H1 (cell line): ENCODE data around the gene SLMAP. TPM values are rescaled to one million over a fixed set of nuclear protein-coding genes. Genes with fewer than 3 reads are reported as not detected.

Source experiments
- CTCF ChIA-PET: fragments of 300-600 bp; sonication (Branson Sonifier 250); formaldehyde crosslinking; loops from one replicate; lab custom pipeline; 2021; ENCODE audit not compliant: partially characterized antibody; lab: Charles Lee
- POLR2A ChIA-PET: fragments of 300-600 bp; sonication (Branson Sonifier 250); formaldehyde crosslinking; loops from one replicate; lab custom pipeline; 2021; ENCODE audit warnings: inconsistent platforms; ENCODE audit not compliant: partially characterized antibody; lab: Charles Lee
- DNase-seq, 2 experiments: peaks; one replicate each; pipeline versions ENCODE4 v3.0.0 to v3.0.0-alpha.2; 2010 to 2022; ENCODE audit warnings: low spot score in 2 of 2, low read depth in 1 of 2, mixed read lengths in 1 of 2
- FAIRE-seq: peaks from 2 replicates; lab custom pipeline; 2011; peaks lifted over from hg19 to GRCh38; lab: Jason Lieb, UNC
- H2AFZ ChIP-seq: 2 replicates; pipeline ENCODE4 v1.8.1; 2012; ENCODE audit warnings: low read length, inconsistent platforms
- H2AK5ac ChIP-seq: 2 replicates; pipeline ENCODE4 v1.6.1; 2013; ENCODE audit warnings: low read depth, low read length
- H2BK120ac ChIP-seq: replicated peaks from 2 replicates; pipeline ENCODE3; 2013; ENCODE audit warnings: low read depth, low read length, inconsistent platforms
- H2BK12ac ChIP-seq: 2 replicates; pipeline ENCODE4 v1.6.1; 2013; ENCODE audit warnings: low read depth, low read length
- H2BK15ac ChIP-seq: 2 replicates; pipeline ENCODE4 v1.6.1; 2013; ENCODE audit warnings: low read length
- H2BK20ac ChIP-seq: 2 replicates; pipeline ENCODE4 v1.6.1; 2013; ENCODE audit warnings: low read length
- H2BK5ac ChIP-seq: 2 replicates; pipeline ENCODE4 v1.6.1; 2013; ENCODE audit warnings: low read depth, low read length
- H3K14ac ChIP-seq: 2 replicates; pipeline ENCODE4 v1.6.1; 2013; ENCODE audit warnings: inconsistent platforms; ENCODE audit not compliant: insufficient read length
- H3K18ac ChIP-seq: 2 replicates; pipeline ENCODE4 v1.6.1; 2013; ENCODE audit warnings: low read length; ENCODE audit errors: extremely low read depth
- H3K23ac ChIP-seq: 2 replicates; pipeline ENCODE4 v1.6.1; 2013; ENCODE audit warnings: inconsistent platforms; ENCODE audit not compliant: insufficient read length
- H3K23me2 ChIP-seq: 2 replicates; pipeline ENCODE4 v1.6.1; 2013; ENCODE audit warnings: low read depth, low read length
- H3K27ac ChIP-seq: 2 replicates; pipeline ENCODE4 v1.6.1; 2011; ENCODE audit warnings: low read depth, low read length, inconsistent platforms
- H3K27me3 ChIP-seq, 4 experiments: replicated peaks in 1 of 4; 1 replicate in 1 of 4; 2 replicates in 3 of 4; pipeline versions ENCODE4 v1.6.1 to v1.8.1; 2011 to 2013; ENCODE audit warnings: low read length in 3 of 4, mild to moderate bottlenecking in 3 of 4, inconsistent platforms in 2 of 4, mixed read lengths in 2 of 4, moderate library complexity in 1 of 4; ENCODE audit not compliant: control insufficient read depth in 3 of 4, insufficient read depth in 3 of 4; ENCODE audit errors: extremely low read depth in 1 of 4
- H3K36me3 ChIP-seq, 4 experiments: 2 replicates each; pipeline versions ENCODE4 v1.6.1 to v1.8.1; 2011 to 2013; ENCODE audit warnings: mild to moderate bottlenecking in 4 of 4, low read length in 3 of 4, moderate library complexity in 2 of 4, control low read depth in 1 of 4, inconsistent platforms in 1 of 4; ENCODE audit not compliant: insufficient read depth in 4 of 4, control insufficient read depth in 2 of 4
- H3K4ac ChIP-seq: replicated peaks from 2 replicates; pipeline ENCODE3; 2013; ENCODE audit warnings: low read length, low read depth, mixed read lengths, inconsistent platforms; ENCODE audit not compliant: insufficient read length
- H3K4me1 ChIP-seq, 4 experiments: replicated peaks in 1 of 4; 1 replicate in 1 of 4; 2 replicates in 3 of 4; pipeline versions ENCODE4 v1.6.1 to v1.8.1; 2011 to 2013; ENCODE audit warnings: low read length in 3 of 4, inconsistent platforms in 2 of 4, mixed read lengths in 1 of 4; ENCODE audit not compliant: insufficient read depth in 4 of 4, control insufficient read depth in 3 of 4
- H3K4me2 ChIP-seq, 2 experiments: 2 replicates each; pipeline versions ENCODE4 v1.6.1 to v1.8.1; 2011 to 2013; ENCODE audit warnings: low read depth in 2 of 2, low read length in 2 of 2, control low read depth in 1 of 2, inconsistent platforms in 1 of 2, mild to moderate bottlenecking in 1 of 2; ENCODE audit not compliant: insufficient read depth in 1 of 2
- H3K4me3 ChIP-seq, 4 experiments: fragments of 200-600, 300-600 bp in 1 of 4; sonication (generic), shearing (Covaris generic), sonication (Bioruptor Twin) in 1 of 4; 2 replicates each; pipeline versions ENCODE4 v1.5.1 to v1.8.1; 2011 to 2016; ENCODE audit warnings: low read length in 4 of 4, low read depth in 3 of 4, control low read depth in 2 of 4, inconsistent platforms in 2 of 4, mild to moderate bottlenecking in 2 of 4, mixed read lengths in 1 of 4, moderate library complexity in 1 of 4; ENCODE audit not compliant: insufficient read depth in 2 of 4; ENCODE audit errors: extremely low read depth in 1 of 4
- H3K56ac ChIP-seq: replicated peaks from 2 replicates; pipeline ENCODE3; 2013; ENCODE audit warnings: low read depth, mild to moderate bottlenecking, mixed read lengths, low read length, inconsistent platforms; ENCODE audit not compliant: insufficient read length
- H3K79me1 ChIP-seq: 2 replicates; pipeline ENCODE4 v1.6.1; 2013; ENCODE audit warnings: low read depth, low read length, control low read depth
- H3K79me2 ChIP-seq, 2 experiments: 2 replicates each; pipeline versions ENCODE4 v1.6.1 to v1.8.1; 2012 to 2013; ENCODE audit warnings: low read length in 2 of 2, mild to moderate bottlenecking in 2 of 2, inconsistent platforms in 1 of 2; ENCODE audit not compliant: insufficient read depth in 2 of 2, control insufficient read depth in 1 of 2
- H3K9ac ChIP-seq, 4 experiments: replicated peaks in 1 of 4; 1 replicate in 1 of 4; 2 replicates in 3 of 4; pipeline versions ENCODE4 v1.6.1 to v1.8.1; 2011 to 2013; ENCODE audit warnings: low read depth in 3 of 4, low read length in 3 of 4, control low read depth in 2 of 4, mild to moderate bottlenecking in 2 of 4, moderate library complexity in 2 of 4, inconsistent platforms in 1 of 4; ENCODE audit errors: extremely low read depth in 1 of 4
- H3K9me3 ChIP-seq, 2 experiments: 2 replicates each; pipeline versions ENCODE4 v1.6.1 to v1.8.1; 2012 to 2013; ENCODE audit warnings: mild to moderate bottlenecking in 2 of 2, moderate library complexity in 2 of 2, control low read depth in 1 of 2, inconsistent platforms in 1 of 2, low read depth in 1 of 2, low read length in 1 of 2, mixed read lengths in 1 of 2; ENCODE audit not compliant: insufficient read depth in 2 of 2
- H4K20me1 ChIP-seq, 2 experiments: replicated peaks in 1 of 2; 2 replicates each; pipeline versions ENCODE3 to v1.8.1; 2011 to 2013; ENCODE audit warnings: inconsistent platforms in 2 of 2, low read length in 2 of 2, mild to moderate bottlenecking in 1 of 2; ENCODE audit not compliant: insufficient read depth in 2 of 2, control insufficient read depth in 1 of 2
- H4K5ac ChIP-seq: 2 replicates; pipeline ENCODE4 v1.6.1; 2013; ENCODE audit warnings: low read length, low read depth, mixed read lengths, inconsistent platforms; ENCODE audit not compliant: insufficient read length
- H4K8ac ChIP-seq: 2 replicates; pipeline ENCODE4 v1.8.0; 2013; ENCODE audit warnings: mild to moderate bottlenecking, moderate library complexity, low read length, inconsistent platforms; ENCODE audit not compliant: insufficient read depth; ENCODE audit errors: extremely low read depth
- H4K91ac ChIP-seq: replicated peaks from 2 replicates; pipeline ENCODE3; 2013; ENCODE audit warnings: low read length, mixed read lengths, inconsistent platforms; ENCODE audit not compliant: insufficient read length
- CHD2 ChIP-seq: IDR thresholded peaks from 2 replicates; pipeline ENCODE4 v1.6.1; 2012; ENCODE audit warnings: low read length, improper control_type of control experiment
- CTBP2 ChIP-seq: IDR thresholded peaks from 2 replicates; pipeline ENCODE4 v1.7.0; 2011; ENCODE audit warnings: borderline replicate concordance, mild to moderate bottlenecking, moderate library complexity, mixed read lengths, low read length; ENCODE audit not compliant: insufficient read depth, insufficient read length
- E2F6 ChIP-seq: IDR thresholded peaks from 2 replicates; pipeline ENCODE4 v1.6.1; 2012; ENCODE audit warnings: inconsistent platforms
- PHF8 ChIP-seq: fragments of 200-600 bp; sonication (generic); conservative IDR thresholded peaks from 2 replicates; pipeline ENCODE4 v1.7.1; 2012; ENCODE audit warnings: low read depth, mild to moderate bottlenecking, inconsistent platforms, low read length, moderate library complexity
- POLR2AphosphoS5 ChIP-seq: IDR thresholded peaks from 2 replicates; pipeline ENCODE4 v1.6.1; 2011; ENCODE audit warnings: low read depth, low read length
- POU5F1 ChIP-seq: IDR thresholded peaks from 2 replicates; pipeline ENCODE4 v1.6.1; 2011; ENCODE audit warnings: low read depth, mild to moderate bottlenecking, low read length, moderate library complexity
- RAD21 ChIP-seq, 2 experiments: IDR thresholded peaks in 1 of 2; conservative IDR thresholded peaks in 1 of 2; 2 replicates each; pipeline ENCODE4 v1.6.1; 2011; ENCODE audit warnings: low read depth in 2 of 2, low read length in 2 of 2, improper control_type of control experiment in 1 of 2, inconsistent platforms in 1 of 2, mild to moderate bottlenecking in 1 of 2, moderate library complexity in 1 of 2
- RFX5 ChIP-seq: IDR thresholded peaks from 2 replicates; pipeline ENCODE4 v1.6.1; 2011; ENCODE audit warnings: low read depth, low read length, improper control_type of control experiment, borderline replicate concordance
- RXRA ChIP-seq: IDR thresholded peaks from 2 replicates; pipeline ENCODE4 v1.6.1; 2011; ENCODE audit warnings: low read depth, mild to moderate bottlenecking, low read length, moderate library complexity; ENCODE audit not compliant: insufficient read depth
- SIX5 ChIP-seq: IDR thresholded peaks from 2 replicates; pipeline ENCODE4 v1.6.1; 2011; ENCODE audit warnings: mild to moderate bottlenecking, low read depth, low read length
- SP4 ChIP-seq: IDR thresholded peaks from 2 replicates; pipeline ENCODE4 v1.6.1; 2012; ENCODE audit warnings: low read length, inconsistent platforms
- SRF ChIP-seq: IDR thresholded peaks from 2 replicates; pipeline ENCODE4 v1.6.1; 2011; ENCODE audit warnings: mild to moderate bottlenecking, low read depth, low read length, moderate library complexity
- SUZ12 ChIP-seq: fragments of 200-600 bp; sonication (generic); IDR thresholded peaks from 2 replicates; pipeline ENCODE4 v1.6.1; 2012; ENCODE audit warnings: mild to moderate bottlenecking, inconsistent platforms, low read length, moderate library complexity, mixed read lengths
- TBP ChIP-seq: IDR thresholded peaks from 2 replicates; pipeline ENCODE4 v1.6.1; 2011; ENCODE audit warnings: low read depth, low read length, improper control_type of control experiment
- TCF12 ChIP-seq: IDR thresholded peaks from 2 replicates; pipeline ENCODE4 v1.6.1; 2011; ENCODE audit warnings: low read depth, mild to moderate bottlenecking, low read length
- WGBS, 2 experiments: shearing (Covaris generic) in 1 of 2; methylation state at CpG; one replicate each; pipeline versions ENCODE4 v1.1.6 to v1.1.7; 2013 to 2015; ENCODE audit warnings: low lambda C conversion rate in 2 of 2, mixed read lengths in 2 of 2, inconsistent platforms in 1 of 2, low coverage in 1 of 2, missing lambda C conversion rate in 1 of 2; ENCODE audit not compliant: insufficient replicate concordance in 2 of 2, insufficient coverage in 1 of 2, insufficient read length in 1 of 2; ENCODE audit errors: extremely low coverage in 1 of 2, missing lambda C conversion rate in 1 of 2; 5-methylcytosine and 5-hydroxymethylcytosine counted together
- polyA plus RNA-seq, 7 experiments: library from polyadenylated mRNA; depleted of rRNA in 3 of 7; stranded (reverse) in 5 of 7; unstranded in 2 of 7; fragments of >200 nt in 5 of 7; fragments of 200-250 nt in 2 of 7; gene quantifications; 1 replicate in 5 of 7; 2 replicates in 1 of 7; 4 replicates in 1 of 7; pipeline versions ENCODE4 v1.2.1 to v1.2.3, GENCODE V29; 2011 to 2013; ENCODE audit warnings: missing spikeins in 2 of 7, mixed read lengths in 2 of 7
- total RNA-seq: library from RNA; stranded (reverse); fragmentation: NEBNext Ultra II Directional; extraction: Animal tissue kit (Norgen Biotek cat#: 25700); gene quantifications from 2 replicates; pipeline ENCODE4 v1.2.1, GENCODE V29; 2021

SLMAP gene
- total and polyA plus RNA-seq, 2 of the 8 experiments (the other 6 are each of a cell fraction or from before 2014, with no cell fraction given) = 13.6 to 70.4 TPM

GRCh38 chr3:57841818-57842217 lies 85.7 kb downstream of the SLMAP start:
- H4K91ac ChIP-seq = no peak overlapping the region
- no peaks in the 10 kb centered on the region for H3K36me3 ChIP-seq
- ChIA-PET POLR2A (no interaction called here), CTCF (no interaction called here)
- H2BK120ac ChIP-seq = no peak overlapping the region
- no peak overlapping the region for H3K56ac ChIP-seq
- no peaks in the 10 kb centered on the region; a peak in 1 of 7 replicates for H3K4me1 ChIP-seq
- H3K4me2 ChIP-seq = no peak overlapping the region
- H2AK5ac ChIP-seq = no peak overlapping the region
- no peak overlapping the region for H3K9ac ChIP-seq
- FAIRE-seq = no peak
- no peak overlapping the region for H2BK5ac ChIP-seq
- H2BK20ac ChIP-seq = no peak overlapping the region
- no peak overlapping the region for H2AFZ ChIP-seq
- H4K8ac ChIP-seq = no peak overlapping the region
- H4K5ac ChIP-seq = no peak overlapping the region
- H2BK12ac ChIP-seq = no peak overlapping the region
- H2BK15ac ChIP-seq = no peak overlapping the region
- no peaks in the 10 kb centered on the region for H3K23me2 ChIP-seq
- no peak overlapping the region for H3K4me3 ChIP-seq
- H3K9me3 ChIP-seq = no peaks in the 10 kb centered on the region
- H3K27me3 ChIP-seq = no peaks in the 10 kb centered on the region
- 85% methylated on average over 2 of the region's 2 CpGs; no CpG with 5 or more reads in 1 of the 2 experiments for WGBS, 2 experiments
- H3K79me1 ChIP-seq = no peaks in the 10 kb centered on the region; the same call in 1 of the 2 replicates
- no peak overlapping the region for H3K14ac ChIP-seq
- H3K18ac ChIP-seq = no peak overlapping the region
- no peak for DNase-seq
- no peak overlapping the region for H3K23ac ChIP-seq
- H3K79me2 ChIP-seq = peaks cover 0 to 16% of the 10 kb centered on the region in 2 experiments; a peak in 1 of 4 replicates
- no peak overlapping the region for H3K27ac ChIP-seq
- H3K4ac ChIP-seq = no peak overlapping the region
- no peaks in the 10 kb centered on the region for H4K20me1 ChIP-seq
- TF ChIP-seq PHF8 (no peak), SRF (no peak), SP4 (no peak), TCF12 (no peak), CHD2 (no peak), SUZ12 (no peak), RXRA (no peak), CTBP2 (no peak), SIX5 (no peak), POLR2AphosphoS5 (no peak), POU5F1 (no peak), RAD21 (IDR thresholded peaks at IDR 0.05 in 1 of 2, conservative IDR thresholded peaks at IDR 0.05 in 1 of 2; ENCODE audit: low read depth in 2 of 2, low read length in 2 of 2) (no peak), TBP (no peak), RFX5 (no peak), E2F6 (no peak)
